CD14-positive monocyte (primary cell): ENCODE results near the gene OR13D1. TPM values are rescaled to one million over a fixed set of nuclear protein-coding genes. Genes with fewer than 3 reads are reported as not detected.

Experiments
- DNase-seq, 3 donors: peaks; one replicate each; pipeline ENCODE4 v3.0.0-alpha.2; 2011 to 2022
- H2AFZ ChIP-seq: 2 replicates; pipeline ENCODE4 v1.6.0; 2012; ENCODE audit warnings: mild to moderate bottlenecking, low read depth, low read length, inconsistent platforms; ENCODE audit not compliant: insufficient read depth, poor library complexity, severe bottlenecking
- H3K27ac ChIP-seq, 2 donors: 1 replicate in 1 of 2; 2 replicates in 1 of 2; pipeline ENCODE4 v1.5.1; 2012 to 2013; ENCODE audit warnings: low read length in 2 of 2, control low read depth in 1 of 2, inconsistent platforms in 1 of 2, low read depth in 1 of 2, mild to moderate bottlenecking in 1 of 2
- H3K27me3 ChIP-seq, 2 donors: one replicate each; pipeline versions ENCODE4 v1.6.0 to v1.6.1; 2011 to 2013; ENCODE audit warnings: low read length in 2 of 2; ENCODE audit not compliant: control insufficient read depth in 2 of 2, insufficient read depth in 2 of 2
- H3K36me3 ChIP-seq, 2 donors: replicated peaks in 1 of 2; 1 replicate in 1 of 2; 2 replicates in 1 of 2; pipeline versions ENCODE4 v1.5.1 to v1.6.1; 2012 to 2013; ENCODE audit warnings: low read length in 2 of 2, control low read depth in 1 of 2, inconsistent platforms in 1 of 2, mild to moderate bottlenecking in 1 of 2; ENCODE audit not compliant: insufficient read depth in 2 of 2, control insufficient read depth in 1 of 2
- H3K4me1 ChIP-seq, 2 donors: 1 replicate in 1 of 2; 2 replicates in 1 of 2; pipeline versions ENCODE4 v1.5.1 to v1.6.1; 2012 to 2013; ENCODE audit warnings: low read length in 2 of 2, control low read depth in 1 of 2, inconsistent platforms in 1 of 2, mild to moderate bottlenecking in 1 of 2, moderate library complexity in 1 of 2; ENCODE audit not compliant: insufficient read depth in 2 of 2, control insufficient read depth in 1 of 2
- H3K4me2 ChIP-seq: replicated peaks from 2 replicates; pipeline ENCODE3; 2012; ENCODE audit warnings: low read length, moderate library complexity, mild to moderate bottlenecking; ENCODE audit not compliant: poor library complexity, severe bottlenecking; ENCODE audit errors: extremely low read depth
- H3K4me3 ChIP-seq, 3 experiments: fragments of 200-600 bp in 1 of 3; sonication (generic) in 1 of 3; replicated peaks in 1 of 3; 1 replicate in 2 of 3; 2 replicates in 1 of 3; pipeline ENCODE4 v1.5.1; 2011 to 2013; ENCODE audit warnings: low read length in 3 of 3, mild to moderate bottlenecking in 3 of 3, control low read depth in 2 of 3, low read depth in 2 of 3, inconsistent platforms in 1 of 3, moderate library complexity in 1 of 3
- H3K79me2 ChIP-seq: 2 replicates; pipeline ENCODE4 v1.6.0; 2012; ENCODE audit warnings: mild to moderate bottlenecking, control low read depth, inconsistent platforms, low read length, moderate library complexity; ENCODE audit not compliant: insufficient read depth
- H3K9ac ChIP-seq: 2 replicates; pipeline ENCODE4 v1.6.0; 2017; ENCODE audit warnings: low read length, mild to moderate bottlenecking; ENCODE audit not compliant: insufficient read depth, poor library complexity, severe bottlenecking
- H3K9me3 ChIP-seq, 2 donors: replicated peaks in 1 of 2; 1 replicate in 1 of 2; 2 replicates in 1 of 2; pipeline versions ENCODE4 v1.5.1 to v1.6.1; 2012 to 2013; ENCODE audit warnings: low read length in 2 of 2, control low read depth in 1 of 2; ENCODE audit not compliant: control insufficient read depth in 1 of 2, insufficient read depth in 1 of 2
- H4K20me1 ChIP-seq: 2 replicates; pipeline ENCODE4 v1.6.0; 2012; ENCODE audit warnings: mild to moderate bottlenecking, low read length, control low read depth, moderate library complexity; ENCODE audit not compliant: insufficient read depth
- H3K27ac Mint-ChIP-seq, 7 donors: one replicate each; pipeline ENCODE4 v1.8.0; 2020; ENCODE audit warnings: mild to moderate bottlenecking in 7 of 7, mixed read lengths in 7 of 7, moderate library complexity in 6 of 7, inconsistent platforms in 2 of 7
- H3K27me3 Mint-ChIP-seq, 3 donors: one replicate each; pipeline ENCODE4 v1.8.0; 2021 to 2022; ENCODE audit warnings: low read depth in 3 of 3, mild to moderate bottlenecking in 3 of 3, mixed read lengths in 3 of 3, moderate library complexity in 3 of 3, inconsistent platforms in 1 of 3
- H3K36me3 Mint-ChIP-seq, 2 donors: one replicate each; pipeline ENCODE4 v1.8.0; 2020; ENCODE audit warnings: mixed read lengths in 2 of 2, inconsistent platforms in 1 of 2, mild to moderate bottlenecking in 1 of 2
- H3K4me1 Mint-ChIP-seq: one replicate; pipeline ENCODE4 v1.8.0; 2020; ENCODE audit warnings: mild to moderate bottlenecking, mixed read lengths
- H3K4me3 Mint-ChIP-seq, 2 donors: one replicate each; pipeline ENCODE4 v1.8.0; 2020; ENCODE audit warnings: mild to moderate bottlenecking in 2 of 2, mixed read lengths in 2 of 2, moderate library complexity in 1 of 2
- H3K9me3 Mint-ChIP-seq, 7 donors: one replicate each; pipeline ENCODE4 v1.8.0; 2020 to 2022; ENCODE audit warnings: mixed read lengths in 7 of 7, mild to moderate bottlenecking in 6 of 7, moderate library complexity in 6 of 7, inconsistent platforms in 2 of 7
- CTCF ChIP-seq: fragments of 200-600 bp; IDR thresholded peaks from one replicate; pipeline ENCODE4 v1.8.0; 2022; ENCODE audit warnings: antibody characterized with exemption, mild to moderate bottlenecking
- WGBS: methylation state at CpG from one replicate; pipeline ENCODE4 v1.1.5; 2013; ENCODE audit warnings: missing lambda C conversion rate; ENCODE audit not compliant: insufficient coverage; 5-methylcytosine and 5-hydroxymethylcytosine counted together
- intact Hi-C, 2 donors: fragments of 100-400 bp; cut with micrococcal nuclease; formaldehyde crosslinking; loops; one replicate each; pipeline versions ENCODE4 v1.15.0 to v1.15.1; 2023
- polyA plus RNA-seq, 3 donors: library from polyadenylated mRNA; depleted of rRNA in 1 of 3; unstranded in 2 of 3; stranded (reverse) in 1 of 3; fragments of 300-500 nt in 2 of 3; fragments of >200 nt in 1 of 3; fragmentation: Illumina TruSeq in 2 of 3; gene quantifications; 1 replicate in 2 of 3; 2 replicates in 1 of 3; pipeline ENCODE4 v1.2.3, GENCODE V29; 2012 to 2021

The OR13D1 gene
- polyA plus RNA-seq, 3 donors, result not detected

- Histone ChIP-seq H4K20me1 (no peaks in the 10 kb centered on the region), H3K4me1 (no peaks in the 10 kb centered on the region), H3K4me2 (no peak overlapping the region), H3K9me3 (peaks cover 0 to 2% of the 10 kb centered on the region in 2 donors), H2AFZ (no peak overlapping the region), H3K4me3 (no peak overlapping the region), H3K27me3 (no peaks in the 10 kb centered on the region), H3K27ac (no peak overlapping the region), H3K9ac (no peak overlapping the region), H3K36me3 (no peaks in the 10 kb centered on the region), H3K79me2 (no peaks in the 10 kb centered on the region)
- H3K9me3 Mint-ChIP-seq, result peaks cover 0 to 8% (median 2%) of the 10 kb centered on the region in 7 donors
- no peak overlapping the region for H3K27ac Mint-ChIP-seq
- TF ChIP-seq CTCF, result no peak
- 82% methylated on average over 2 of the region's 3 CpGs for WGBS
- no peak overlapping the region for H3K4me3 Mint-ChIP-seq
- no peaks in the 10 kb centered on the region for H3K27me3 Mint-ChIP-seq
- H3K36me3 Mint-ChIP-seq, result peaks cover 0 to 1% of the 10 kb centered on the region in 2 donors
- no peak for DNase-seq
- peaks cover 1% of the 10 kb centered on the region for H3K4me1 Mint-ChIP-seq
- intact Hi-C loops, result no loop called here
Measured at GRCh38 chr9:104738452-104738851, 44.1 kb downstream of the OR13D1 start.

- no peak for TF ChIP-seq CTCF
- Histone ChIP-seq H3K4me3 (no peak overlapping the region), H3K36me3 (no peaks in the 10 kb centered on the region), H4K20me1 (no peaks in the 10 kb centered on the region), H3K9ac (no peak overlapping the region), H3K79me2 (no peaks in the 10 kb centered on the region), H3K27ac (no peak overlapping the region), H3K9me3 (no peaks in the 10 kb centered on the region), H3K27me3 (no peaks in the 10 kb centered on the region), H3K4me1 (no peaks in the 10 kb centered on the region), H2AFZ (no peak overlapping the region), H3K4me2 (no peak overlapping the region)
- no peaks in the 10 kb centered on the region for H3K27me3 Mint-ChIP-seq
- H3K36me3 Mint-ChIP-seq, result peaks cover 0 to 1% of the 10 kb centered on the region in 2 donors
- no CpG with 5 or more reads among the region's 1 CpG for WGBS
- intact Hi-C loops, result no loop called here
- no peak overlapping the region for H3K4me3 Mint-ChIP-seq
- H3K9me3 Mint-ChIP-seq, result peaks cover 0 to 8% (median 2%) of the 10 kb centered on the region in 7 donors
- DNase-seq, result no peak
- peaks cover 1% of the 10 kb centered on the region for H3K4me1 Mint-ChIP-seq
- no peak overlapping the region for H3K27ac Mint-ChIP-seq
Measured at GRCh38 chr9:104740621-104741020, 46.3 kb downstream of the OR13D1 start.
